ENCODE data around the gene CCS.
"Not testable (repeated sequence)": the region's sequence is repeated elsewhere in the genome, so short reads cannot be mapped to it uniquely, and the experiment has no call there.

CCS gene

GRCh38 chr11:66628061-66628603 lies 35.1 kb downstream of the CCS start:
- DNase-seq = no peak

GRCh38 chr11:66629356-66629755 lies 36.4 kb downstream of the CCS start:
- DNase-seq = no peak

DNA sequence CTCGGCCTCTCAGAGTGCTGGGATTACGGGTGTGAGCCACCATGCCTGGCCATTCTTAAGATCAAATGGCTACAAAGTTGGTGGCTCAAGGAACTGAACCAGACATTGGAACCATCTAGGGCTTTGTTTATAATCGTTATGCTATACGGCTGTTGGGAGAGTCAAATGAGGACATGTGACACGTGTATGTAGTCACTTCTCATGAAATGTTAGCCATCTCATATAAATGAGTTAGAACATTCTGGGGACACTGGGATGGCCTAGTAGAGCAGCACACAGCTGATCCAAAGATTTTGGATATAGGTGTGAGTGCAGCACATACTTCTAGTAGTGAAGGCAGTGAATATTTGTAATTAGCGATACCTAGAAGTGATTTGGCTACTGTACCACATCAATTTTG lies 38.9 kb downstream of the CCS start:
- DNase-seq = no peak

DNA sequence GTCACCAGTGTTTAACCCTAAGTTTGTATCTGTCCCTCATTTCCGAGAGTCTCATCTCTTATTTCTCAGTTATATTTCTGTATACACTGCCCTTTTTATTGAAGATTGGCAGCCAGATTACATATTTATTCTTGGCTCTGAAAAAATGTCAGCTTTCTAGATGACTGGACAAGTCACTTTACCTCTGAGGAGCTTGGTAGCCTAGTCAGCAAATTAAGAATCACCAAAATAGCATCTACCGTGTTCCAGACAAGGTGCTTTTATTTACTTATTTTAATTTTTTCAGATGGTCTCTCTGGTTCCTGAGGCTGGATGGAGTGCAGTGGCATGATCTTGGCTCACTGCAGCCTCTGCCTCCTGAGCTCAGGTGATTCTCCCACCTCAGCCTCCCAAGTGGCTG lies 40.0 kb downstream of the CCS start:
- DNase-seq = no peak

DNA sequence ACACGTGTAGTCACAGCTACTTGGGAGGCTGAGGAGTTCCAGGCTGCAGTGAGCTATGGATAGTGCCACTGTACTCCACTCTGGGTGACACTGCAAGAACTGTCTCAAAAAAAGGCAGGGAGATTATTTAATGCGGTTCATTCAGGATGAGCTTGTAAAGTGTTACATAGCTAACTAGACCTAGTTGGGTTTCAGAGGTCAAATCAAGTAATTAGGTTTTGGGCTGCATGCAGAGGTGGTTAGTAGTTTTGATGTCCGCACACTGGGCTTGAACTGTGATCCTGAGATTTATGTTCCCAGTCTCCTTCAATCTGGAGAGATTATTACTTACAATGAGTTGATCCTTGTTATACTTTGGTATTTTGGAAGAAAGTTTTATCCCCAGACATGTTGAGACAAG lies 43.4 kb downstream of the CCS start:
- DNase-seq = no peak

- DNase-seq = no peak
These were observed 44.7 kb downstream of the CCS start for GRCh38 chr11:66637557-66638176.

GRCh38 chr11:66638177-66639065 lies 45.4 kb downstream of the CCS start, which contains the start of gene RBM4:
TSS of gene RBM4 (plus strand) at chr11:66638703. CDS start at chr11:66639712, 1,009 bp downstream.
- peak; percentile 100 for DNase-seq

DNA sequence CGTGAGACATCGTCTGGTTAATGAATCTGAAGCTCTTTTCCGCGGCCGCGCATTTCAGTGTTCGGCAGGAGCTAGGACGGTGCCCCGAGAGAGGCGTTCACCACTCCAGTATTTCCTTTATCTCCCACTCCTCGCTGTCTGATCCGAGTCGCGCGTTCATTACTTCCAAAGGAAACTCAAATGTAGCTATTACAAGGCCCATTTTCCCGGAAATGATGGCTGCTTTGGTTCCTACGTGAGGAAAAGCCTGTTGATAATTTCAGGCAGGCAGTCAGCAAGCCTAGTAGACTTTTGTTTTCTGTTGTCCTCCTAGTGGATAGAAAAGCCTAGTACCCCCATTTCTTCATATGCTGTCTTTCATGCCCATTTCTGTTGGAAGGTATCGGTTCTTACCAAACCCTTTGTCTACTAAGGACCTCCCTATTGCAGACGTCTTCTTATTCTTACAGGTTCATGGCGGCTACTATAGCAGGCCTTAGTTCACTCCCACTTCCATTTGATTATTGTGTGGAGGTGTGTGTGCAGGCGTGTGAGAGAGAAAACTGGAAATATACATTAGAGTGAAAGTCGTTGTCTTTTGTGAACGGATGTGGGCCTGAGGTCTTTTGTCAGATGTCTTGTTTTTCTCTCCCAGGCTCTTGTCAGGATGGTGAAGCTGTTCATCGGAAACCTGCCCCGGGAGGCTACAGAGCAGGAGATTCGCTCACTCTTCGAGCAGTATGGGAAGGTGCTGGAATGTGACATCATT lies 46.3 kb downstream of the CCS start:
- DNase-seq = peak; percentile 28

- not testable (repeated sequence) for DNase-seq
These were observed 46.9 kb downstream of the CCS start for GRCh38 chr11:66639814-66640340.

DNA sequence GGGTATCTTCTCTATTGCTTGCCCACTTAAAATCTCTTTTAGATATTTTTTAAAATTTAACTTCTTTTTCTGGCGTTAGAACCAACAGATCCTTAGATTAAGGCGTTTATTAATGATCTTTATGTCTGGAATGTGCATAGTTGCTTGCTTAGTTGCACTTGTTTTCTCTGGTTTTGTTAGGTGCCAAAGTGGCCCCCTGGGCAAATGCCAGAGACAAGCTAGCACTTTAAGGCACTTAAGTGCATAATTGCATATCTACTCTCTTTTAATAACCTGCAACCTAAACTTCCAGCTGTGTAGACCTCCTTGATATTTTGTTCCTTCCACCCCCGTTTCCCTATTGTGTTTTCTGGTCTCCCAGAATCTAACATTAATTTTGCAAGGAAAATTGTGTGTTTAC lies 48.8 kb downstream of the CCS start:
- peak; percentile 22 for DNase-seq

DNA sequence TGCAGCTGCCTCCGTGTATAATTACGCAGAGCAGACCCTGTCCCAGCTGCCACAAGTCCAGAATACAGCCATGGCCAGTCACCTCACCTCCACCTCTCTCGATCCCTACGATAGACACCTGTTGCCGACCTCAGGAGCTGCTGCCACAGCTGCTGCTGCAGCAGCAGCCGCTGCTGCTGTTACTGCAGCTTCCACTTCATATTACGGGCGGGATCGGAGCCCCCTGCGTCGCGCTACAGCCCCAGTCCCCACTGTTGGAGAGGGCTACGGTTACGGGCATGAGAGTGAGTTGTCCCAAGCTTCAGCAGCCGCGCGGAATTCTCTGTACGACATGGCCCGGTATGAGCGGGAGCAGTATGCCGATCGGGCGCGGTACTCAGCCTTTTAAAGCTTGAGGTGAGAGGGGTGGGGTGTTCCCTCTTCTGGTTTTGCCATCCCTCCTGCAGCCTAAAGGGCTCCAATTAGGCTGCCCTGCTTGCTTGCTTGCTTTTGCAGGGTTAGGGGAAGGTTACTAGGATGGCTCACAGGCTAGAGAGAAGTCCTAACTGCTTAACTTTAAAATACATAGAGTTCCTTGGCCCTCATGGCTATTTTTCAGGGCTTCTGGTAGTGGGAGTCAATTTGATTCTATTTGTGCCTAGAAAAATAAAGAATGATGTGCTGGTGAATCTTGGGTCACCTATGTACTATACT lies 50.9 kb downstream of the CCS start:
- no peak for DNase-seq

GRCh38 chr11:66646828-66647227 lies 53.8 kb downstream of the CCS start:
- no peak for DNase-seq

DNA sequence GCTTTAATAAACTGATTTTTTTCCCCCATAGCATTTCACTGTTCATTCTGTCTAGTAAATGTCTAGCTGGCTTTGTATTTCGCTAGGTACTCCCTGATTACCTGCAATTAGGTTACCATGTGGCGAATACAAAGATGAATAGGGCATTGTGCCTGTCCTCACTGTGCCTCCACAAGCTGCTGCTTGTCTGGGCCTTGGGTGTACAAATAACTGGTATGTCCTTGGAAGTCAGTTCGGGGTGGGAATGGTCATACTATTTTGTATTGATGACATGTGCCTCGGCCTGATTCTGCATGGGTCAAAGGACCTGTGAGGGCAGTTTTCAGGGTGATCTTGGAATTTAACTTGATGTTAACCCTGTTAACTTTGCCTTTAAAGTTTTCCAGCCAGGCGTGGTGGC lies 56.9 kb downstream of the CCS start:
- DNase-seq = no peak

DNA sequence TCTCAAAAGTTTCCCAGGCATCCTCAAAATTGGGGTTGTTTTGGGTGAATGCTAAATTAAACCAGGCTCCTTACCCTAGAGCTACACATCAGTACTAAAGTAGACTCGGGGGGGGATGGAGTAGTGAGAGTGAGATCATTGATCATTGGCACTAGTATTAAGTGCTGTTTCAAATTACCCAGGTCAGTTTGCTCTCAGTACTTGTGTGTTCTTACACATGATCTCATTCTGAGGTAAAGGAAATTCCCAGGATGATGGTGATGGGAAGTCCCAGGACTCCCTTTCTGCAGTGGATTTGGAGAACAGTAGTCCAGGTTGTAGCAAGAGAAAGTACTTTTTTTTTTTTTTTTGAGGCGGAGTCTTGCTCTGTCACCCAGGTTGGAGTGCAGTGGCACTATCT lies 58.0 kb downstream of the CCS start:
- DNase-seq = peak; percentile 35

DNA sequence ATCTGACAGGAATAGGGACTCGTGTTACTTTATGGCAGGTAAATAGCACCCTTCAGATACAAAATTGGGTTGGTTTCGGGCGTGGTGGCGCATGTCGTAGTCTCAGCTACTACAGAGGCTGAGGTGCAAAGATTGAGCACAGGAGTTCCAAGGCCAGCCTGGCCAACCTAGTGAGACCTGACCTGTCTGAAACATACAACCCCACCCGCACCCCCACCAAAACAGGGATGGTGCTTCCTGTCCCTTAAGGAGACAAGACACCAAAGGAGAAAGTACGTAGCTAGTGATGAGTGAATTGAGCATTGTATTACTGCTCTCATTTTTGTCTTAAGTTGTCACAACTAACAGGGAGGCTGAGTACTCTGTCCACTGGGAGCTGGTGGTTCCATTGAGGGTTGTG lies 59.7 kb downstream of the CCS start:
- no peak for DNase-seq

- no peak for DNase-seq
These were observed 60.1 kb downstream of the CCS start for GRCh38 chr11:66653123-66653522.

Data from fibroblast of skin of abdomen (primary cell).